Lower leg skin (tissue), 4 donors: ENCODE data around the gene CSMD2. TPM values are rescaled to one million over a fixed set of nuclear protein-coding genes. Genes with fewer than 3 reads are reported as not detected.

Source experiments
- DNase-seq, 2 donors: peaks; one replicate each; pipeline ENCODE4 v3.0.0-alpha.2; 2019; ENCODE audit warnings: low spot score in 2 of 2
- H3K4me3 ChIP-seq: fragments of 200-600 bp; sonication (generic); 2 replicates; pipeline ENCODE4 v1.5.1; 2017; ENCODE audit warnings: mild to moderate bottlenecking, low read depth; ENCODE audit not compliant: poor library complexity, severe bottlenecking
- POLR2A ChIP-seq, 2 donors: fragments of 450-650 bp; IDR thresholded peaks; one replicate each; pipeline ENCODE4 v1.6.1; 2016 to 2017; ENCODE audit warnings: antibody characterized with exemption in 2 of 2, mild to moderate bottlenecking in 1 of 2, moderate library complexity in 1 of 2
- WGBS, 2 donors: methylation state at CpG; one replicate each; pipeline ENCODE4 v1.1.5; 2018; 5-methylcytosine and 5-hydroxymethylcytosine counted together
- intact Hi-C: fragments of 100-400 bp; cut with DNase I; formaldehyde crosslinking; loops from one replicate; pipeline ENCODE4 v1.15.0; 2023; ENCODE audit warnings: low total_unique reads
- total RNA-seq, 4 donors: library from RNA; depleted of rRNA; stranded (reverse); fragments of >200 nt; gene quantifications; one replicate each; pipeline ENCODE4 v1.1.0, GENCODE V29; 2016
- TF ChIP-seq, protein P1 (sequence below), 3 donors: fragments of 450-650 bp; IDR thresholded peaks; one replicate each; pipeline ENCODE4 v1.5.1; 2016; ENCODE audit warnings: antibody characterized with exemption in 3 of 3, mild to moderate bottlenecking in 3 of 3, moderate library complexity in 2 of 3

The CSMD2 gene
- total RNA-seq, 4 donors from 2014 or later = 0.11 to 1.0 TPM; not detected in 2

DNA sequence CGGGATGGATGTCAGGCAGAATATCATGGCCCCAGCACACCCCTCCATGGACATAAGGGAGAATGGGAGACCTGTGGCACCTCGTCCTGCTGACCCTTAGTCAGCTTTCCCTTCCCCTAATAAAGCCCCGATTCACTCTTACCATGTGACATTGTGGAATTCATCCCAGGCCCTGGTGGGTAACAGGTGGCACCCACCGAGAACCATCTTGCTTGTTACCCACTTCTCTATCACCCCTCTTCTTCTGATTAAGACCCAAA, 32.9 kb downstream of the CSMD2 start:
- no peak for DNase-seq
- WGBS, 2 donors = 84 to 88% methylated on average over 4 of the region's 4 CpGs
- H3K4me3 ChIP-seq = no peak overlapping the region
- no peak for TF ChIP-seq POLR2A (IDR thresholded peaks at IDR 0.05)
- TF ChIP-seq, protein P1, sequence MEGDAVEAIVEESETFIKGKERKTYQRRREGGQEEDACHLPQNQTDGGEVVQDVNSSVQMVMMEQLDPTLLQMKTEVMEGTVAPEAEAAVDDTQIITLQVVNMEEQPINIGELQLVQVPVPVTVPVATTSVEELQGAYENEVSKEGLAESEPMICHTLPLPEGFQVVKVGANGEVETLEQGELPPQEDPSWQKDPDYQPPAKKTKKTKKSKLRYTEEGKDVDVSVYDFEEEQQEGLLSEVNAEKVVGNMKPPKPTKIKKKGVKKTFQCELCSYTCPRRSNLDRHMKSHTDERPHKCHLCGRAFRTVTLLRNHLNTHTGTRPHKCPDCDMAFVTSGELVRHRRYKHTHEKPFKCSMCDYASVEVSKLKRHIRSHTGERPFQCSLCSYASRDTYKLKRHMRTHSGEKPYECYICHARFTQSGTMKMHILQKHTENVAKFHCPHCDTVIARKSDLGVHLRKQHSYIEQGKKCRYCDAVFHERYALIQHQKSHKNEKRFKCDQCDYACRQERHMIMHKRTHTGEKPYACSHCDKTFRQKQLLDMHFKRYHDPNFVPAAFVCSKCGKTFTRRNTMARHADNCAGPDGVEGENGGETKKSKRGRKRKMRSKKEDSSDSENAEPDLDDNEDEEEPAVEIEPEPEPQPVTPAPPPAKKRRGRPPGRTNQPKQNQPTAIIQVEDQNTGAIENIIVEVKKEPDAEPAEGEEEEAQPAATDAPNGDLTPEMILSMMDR (IDR thresholded peaks at IDR 0.05) = no peak
- intact Hi-C loops = no loop called here

DNA sequence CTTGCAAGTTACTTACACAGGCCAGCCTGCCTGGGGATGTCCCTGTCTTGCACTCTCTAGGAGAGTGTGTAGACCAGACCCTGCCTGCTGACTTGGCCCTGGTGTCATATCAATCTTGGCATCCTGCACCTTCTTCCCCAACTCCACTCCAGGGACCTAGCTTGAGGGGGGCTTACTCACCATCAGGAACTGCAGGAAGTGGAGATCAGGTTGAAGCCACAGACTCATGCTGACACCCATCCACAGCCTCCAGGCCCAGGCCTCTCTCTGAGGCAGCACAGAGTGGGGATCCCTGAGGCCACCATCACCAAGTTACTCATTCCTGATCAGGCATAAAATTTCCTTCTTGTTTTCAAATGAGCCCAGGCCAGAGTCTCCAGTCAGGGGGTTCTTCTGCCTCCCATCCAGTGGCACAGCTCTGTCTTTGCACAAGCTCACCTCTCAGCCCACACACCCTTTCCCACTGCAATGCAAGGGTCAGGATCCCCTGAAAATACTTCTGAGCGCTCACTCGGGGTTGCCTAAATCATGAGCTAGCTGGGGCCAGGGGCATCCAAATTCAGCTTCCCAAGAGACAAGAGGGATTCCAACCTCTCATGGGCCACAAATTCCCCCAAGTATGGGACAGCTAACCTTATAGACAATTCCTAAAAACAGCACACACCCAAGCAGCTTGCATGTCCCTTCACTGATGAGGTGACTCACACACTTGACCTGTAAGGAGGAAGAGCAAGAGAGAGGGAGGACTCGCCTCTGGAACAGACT, 33.5 kb downstream of the CSMD2 start:
- no peak overlapping the region for H3K4me3 ChIP-seq
- WGBS, 2 donors = 95% methylated on average over 3 of the region's 3 CpGs
- intact Hi-C loops = no loop called here
- no peak for DNase-seq
- no peak for TF ChIP-seq POLR2A (IDR thresholded peaks at IDR 0.05)
- TF ChIP-seq, protein P1 (IDR thresholded peaks at IDR 0.05) = no peak

DNA sequence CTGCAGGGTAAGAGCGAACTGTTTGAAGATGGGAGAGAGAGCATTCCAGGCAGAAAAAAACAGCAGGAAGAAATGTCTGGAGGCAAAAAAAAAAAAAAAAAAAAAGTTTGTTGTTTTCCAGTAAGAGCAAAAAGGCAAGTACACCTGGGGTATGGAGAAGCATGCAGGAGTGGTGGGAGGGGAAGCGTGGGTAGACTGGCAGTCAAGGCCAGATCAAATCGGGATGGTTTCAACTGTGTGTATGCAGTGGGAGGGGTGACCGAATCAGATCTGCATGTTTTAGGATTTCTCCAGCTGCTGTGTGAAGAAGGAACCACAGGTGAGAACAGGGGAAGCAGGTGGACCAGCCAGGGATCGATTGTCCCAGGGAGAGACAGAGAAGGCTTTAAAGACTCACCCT, 34.7 kb downstream of the CSMD2 start:
- TF ChIP-seq, protein P1 (IDR thresholded peaks at IDR 0.05) = no peak
- TF ChIP-seq POLR2A (IDR thresholded peaks at IDR 0.05) = no peak
- intact Hi-C loops = no loop called here
- WGBS, 2 donors = 76 to 82% methylated on average over 5 of the region's 5 CpGs
- DNase-seq = no peak
- H3K4me3 ChIP-seq = no peak overlapping the region

DNA sequence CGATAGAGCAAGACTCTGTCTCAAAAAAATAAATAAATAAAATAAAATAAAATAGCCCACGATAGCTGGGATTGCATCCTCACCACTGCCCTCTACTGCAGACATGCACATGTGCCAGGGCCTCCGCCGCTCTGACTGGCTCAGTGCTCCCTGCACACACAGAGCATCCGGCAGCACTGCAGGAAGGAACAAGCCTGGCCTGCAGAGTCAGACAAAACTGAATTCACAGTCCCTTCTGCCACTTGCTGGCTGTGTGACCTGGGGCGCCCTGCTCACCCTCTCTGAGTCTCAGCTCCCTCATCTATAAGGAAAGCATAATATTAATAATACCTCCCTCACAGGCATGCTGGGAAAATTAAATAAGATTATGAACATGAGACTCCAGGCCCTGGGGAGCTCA, 35.4 kb downstream of the CSMD2 start:
- H3K4me3 ChIP-seq = no peak overlapping the region
- intact Hi-C loops = no loop called here
- no peak for TF ChIP-seq POLR2A (IDR thresholded peaks at IDR 0.05)
- 85% methylated on average over 6 of the region's 6 CpGs for WGBS, 2 donors
- DNase-seq = no peak

DNA sequence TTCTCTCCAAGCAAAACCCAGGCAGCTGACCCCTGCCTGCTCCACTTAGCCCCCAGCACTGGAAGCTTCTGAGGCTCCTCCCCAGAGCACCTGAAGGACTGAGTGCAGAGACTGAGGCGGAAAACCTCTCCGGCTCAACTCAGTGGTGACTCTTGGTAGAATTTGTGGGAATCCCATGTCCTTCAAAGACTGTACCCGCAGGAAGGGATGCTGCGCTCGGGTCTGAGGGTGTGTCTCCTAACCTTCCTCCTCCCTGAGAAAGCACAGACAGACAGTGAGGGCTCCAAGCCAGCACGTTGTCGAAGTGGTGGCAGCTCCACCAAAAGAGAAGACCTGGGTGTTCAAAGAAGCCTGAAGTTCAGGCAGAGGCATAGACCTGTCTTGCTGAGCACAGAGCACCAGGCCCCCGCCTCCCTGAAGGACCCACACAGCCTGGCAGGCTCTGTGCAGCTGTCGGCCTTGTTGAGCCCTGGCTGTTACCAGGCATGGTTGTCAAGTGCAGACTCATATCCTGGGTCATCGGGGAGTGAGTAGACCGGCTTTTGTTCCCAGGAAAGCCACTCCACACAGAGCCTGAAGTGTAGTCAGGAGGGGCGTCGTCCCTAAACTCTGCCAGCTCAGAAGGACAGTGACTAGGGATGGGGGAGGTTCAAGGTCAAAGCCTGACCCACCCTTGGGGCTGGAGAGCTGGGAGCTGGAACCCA, 36.7 kb downstream of the CSMD2 start:
- intact Hi-C loops = no loop called here
- DNase-seq = no peak
- no peak overlapping the region for H3K4me3 ChIP-seq
- TF ChIP-seq, protein P1 (IDR thresholded peaks at IDR 0.05) = no peak
- no peak for TF ChIP-seq POLR2A (IDR thresholded peaks at IDR 0.05)
- WGBS, 2 donors = 86% methylated on average over 11 to 13 of the region's 13 CpGs

DNA sequence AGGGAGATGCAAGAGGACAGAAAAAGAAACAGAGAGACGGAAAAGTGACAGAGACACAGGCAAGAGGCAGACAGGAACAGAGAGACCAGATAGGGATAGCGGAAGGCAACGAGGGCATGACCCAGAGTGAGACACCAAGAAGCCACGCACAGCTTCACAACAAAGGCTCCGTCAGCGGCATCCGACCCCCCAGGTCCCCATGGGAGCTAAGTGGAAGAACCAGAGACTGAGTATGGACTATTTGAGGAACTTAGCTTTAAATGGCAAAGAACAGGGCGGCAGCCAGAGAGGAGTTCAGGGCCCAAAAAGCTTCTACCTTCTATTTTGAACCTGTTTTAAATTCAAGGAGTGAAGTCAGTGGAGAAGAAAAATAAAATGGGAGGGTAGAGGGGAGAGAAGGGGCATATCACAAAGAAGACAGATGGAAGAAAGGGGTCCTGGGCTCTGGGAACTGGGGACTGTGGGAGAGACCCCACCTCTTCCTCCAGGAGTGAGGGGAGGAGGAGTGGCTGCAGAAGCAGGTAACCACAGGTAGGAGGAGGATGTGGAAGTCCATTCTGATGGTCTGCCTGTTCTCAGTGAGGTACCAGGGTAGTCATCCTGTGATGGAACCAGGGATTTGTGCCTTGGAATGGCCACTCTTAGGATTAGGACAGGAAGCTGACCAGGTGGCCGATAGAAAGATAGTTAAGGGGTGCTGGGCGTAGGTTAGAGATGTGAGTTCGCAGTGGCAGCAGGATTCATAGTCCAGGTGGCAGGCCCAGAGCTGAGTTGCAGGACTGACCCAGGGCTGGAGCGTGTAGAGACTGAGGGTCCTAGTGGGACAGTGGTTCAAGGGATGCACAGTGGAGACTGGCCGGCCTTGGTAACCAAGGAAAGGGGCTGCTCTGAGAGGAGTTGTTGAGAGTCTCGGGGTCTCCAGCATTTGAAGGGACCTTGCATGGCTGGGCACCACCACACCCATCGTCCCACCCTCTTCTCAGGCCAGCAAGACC, 37.7 kb downstream of the CSMD2 start:
- no peak overlapping the region for H3K4me3 ChIP-seq
- TF ChIP-seq, protein P1 (IDR thresholded peaks at IDR 0.05) = no peak
- TF ChIP-seq POLR2A (IDR thresholded peaks at IDR 0.05) = no peak
- WGBS, 2 donors = 80 to 82% methylated on average over 15 of the region's 15 CpGs
- no peak for DNase-seq
- intact Hi-C loops = no loop called here
